Caco-2 (cell line): Measurements from ENCODE around the gene GPR155. TPM values are rescaled to one million over a fixed set of nuclear protein-coding genes. Genes with fewer than 3 reads are reported as not detected.

Experiments
- BruUV-seq: library from RNA; stranded (reverse); fragments of 400-500 nt; replicated peaks from 2 replicates; lab custom pipeline; 2021; lab: Mats Ljungman, UMichigan
- CTCF ChIA-PET: fragments of 300-600 bp; sonication (Branson Sonifier 250); formaldehyde crosslinking; loops from one replicate; lab custom pipeline; 2022; ENCODE audit warnings: antibody characterized with exemption; lab: Charles Lee
- POLR2A ChIA-PET: fragments of 300-600 bp; sonication (Branson Sonifier 250); formaldehyde crosslinking; loops from one replicate; lab custom pipeline; 2022; ENCODE audit warnings: antibody characterized with exemption; lab: Charles Lee
- DNase-seq, 2 experiments: peaks; one replicate each; pipeline versions ENCODE4 v3.0.0 to v3.0.0-alpha.2; 2020 to 2022
- H3K27me3 ChIP-seq: replicated peaks from 2 replicates; pipeline ENCODE4 v1.6.0; 2011; ENCODE audit warnings: low read length; ENCODE audit not compliant: control insufficient read depth, insufficient read depth
- H3K36me3 ChIP-seq: 2 replicates; pipeline ENCODE4 v1.5.1; 2011; ENCODE audit warnings: low read length; ENCODE audit not compliant: control insufficient read depth, insufficient read depth
- H3K4me1 ChIP-seq: fragments of 250-450 bp; sonication (Bioruptor Pico); 2 replicates; pipeline ENCODE4 v1.5.1; 2020; ENCODE audit warnings: mild to moderate bottlenecking
- H3K4me3 ChIP-seq: 2 replicates; pipeline ENCODE4 v1.5.1; 2011; ENCODE audit warnings: low read depth, mild to moderate bottlenecking, control low read depth, low read length
- H3K9me3 ChIP-seq: fragments of 250-450 bp; sonication (Bioruptor Pico); 2 replicates; pipeline ENCODE4 v1.5.1; 2020; ENCODE audit warnings: mild to moderate bottlenecking, moderate library complexity
- H3K27ac Mint-ChIP-seq: one replicate; pipeline ENCODE4 v1.8.0; 2022; ENCODE audit warnings: mixed read lengths; ENCODE audit not compliant: unreplicated experiment
- H3K27me3 Mint-ChIP-seq: one replicate; pipeline ENCODE4 v1.8.0; 2022; ENCODE audit warnings: mixed read lengths; ENCODE audit not compliant: insufficient read depth, unreplicated experiment
- H3K36me3 Mint-ChIP-seq: one replicate; pipeline ENCODE4 v1.8.0; 2022; ENCODE audit warnings: mild to moderate bottlenecking, mixed read lengths; ENCODE audit not compliant: insufficient read depth, unreplicated experiment
- H3K4me1 Mint-ChIP-seq: one replicate; pipeline ENCODE4 v1.8.0; 2022; ENCODE audit warnings: low read depth, mixed read lengths; ENCODE audit not compliant: unreplicated experiment
- H3K4me3 Mint-ChIP-seq: one replicate; pipeline ENCODE4 v1.8.0; 2022; ENCODE audit warnings: mild to moderate bottlenecking, moderate library complexity, mixed read lengths; ENCODE audit not compliant: unreplicated experiment
- H3K9me3 Mint-ChIP-seq: one replicate; pipeline ENCODE4 v1.8.0; 2022; ENCODE audit warnings: mixed read lengths; ENCODE audit not compliant: unreplicated experiment
- CTCF ChIP-seq, 2 experiments: fragments of 200-600 bp in 1 of 2; IDR thresholded peaks; 1 replicate in 1 of 2; 2 replicates in 1 of 2; pipeline versions ENCODE4 v1.5.1 to v1.8.0; 2011 to 2022; ENCODE audit warnings: antibody characterized with exemption in 1 of 2, control low read depth in 1 of 2, inconsistent platforms in 1 of 2, low read depth in 1 of 2, low read length in 1 of 2, mild to moderate bottlenecking in 1 of 2, moderate library complexity in 1 of 2; ENCODE audit not compliant: insufficient read depth in 1 of 2, severe bottlenecking in 1 of 2, unreplicated experiment in 1 of 2
- intact Hi-C: fragments of 100-400 bp; cut with micrococcal nuclease; formaldehyde crosslinking; loops from one replicate; pipeline ENCODE4 v1.10.0; 2022; ENCODE audit not compliant: unreplicated experiment
- total RNA-seq: library from RNA; stranded (reverse); gene quantifications from 2 replicates; pipeline ENCODE4 v1.2.3, GENCODE V29; 2022

Gene GPR155
- total RNA-seq, 1 experiment from 2014 or later, result 1.0 TPM

GRCh38 chr2:174403628-174404027 is 83.2 kb downstream of the GPR155 start:
- intact Hi-C loops, result no loop called here
- H3K27me3 ChIP-seq, result no peaks in the 10 kb centered on the region
- CTCF ChIA-PET, result no interaction called here
- Mint-ChIP-seq H3K36me3 (no peaks in the 10 kb centered on the region), H3K9me3 (no peaks in the 10 kb centered on the region), H3K27me3 (no peaks in the 10 kb centered on the region), H3K27ac (no peak overlapping the region), H3K4me1 (no peaks in the 10 kb centered on the region), H3K4me3 (no peak overlapping the region)
- no peak for DNase-seq
- no peaks in the 10 kb centered on the region for H3K36me3 ChIP-seq
- BruUV-seq, result no TSS peak
- no peak for TF ChIP-seq CTCF (IDR thresholded peaks at IDR 0.05; ENCODE audit: insufficient read depth in 1 of 2, low read depth in 1 of 2, low read length in 1 of 2, severe bottlenecking in 1 of 2, unreplicated experiment in 1 of 2)
- H3K4me3 ChIP-seq, result no peak overlapping the region
- no peaks in the 10 kb centered on the region for H3K4me1 ChIP-seq
- H3K9me3 ChIP-seq, result no peaks in the 10 kb centered on the region
- POLR2A ChIA-PET, result no interaction called here

- Mint-ChIP-seq H3K36me3 (peaks cover 4% of the 10 kb centered on the region), H3K27me3 (no peaks in the 10 kb centered on the region), H3K4me3 (no peak overlapping the region), H3K4me1 (no peaks in the 10 kb centered on the region), H3K9me3 (no peaks in the 10 kb centered on the region), H3K27ac (no peak overlapping the region)
- H3K36me3 ChIP-seq, result no peaks in the 10 kb centered on the region
- no peak for TF ChIP-seq CTCF (IDR thresholded peaks at IDR 0.05; ENCODE audit: insufficient read depth in 1 of 2, low read depth in 1 of 2, low read length in 1 of 2, severe bottlenecking in 1 of 2, unreplicated experiment in 1 of 2)
- H3K4me3 ChIP-seq, result no peak overlapping the region
- H3K4me1 ChIP-seq, result no peaks in the 10 kb centered on the region
- no peaks in the 10 kb centered on the region for H3K27me3 ChIP-seq
- DNase-seq, result no peak
- no TSS peak for BruUV-seq
- intact Hi-C loops, result no loop called here
- ChIA-PET POLR2A (no interaction called here), CTCF (no interaction called here)
- no peaks in the 10 kb centered on the region for H3K9me3 ChIP-seq
Measured at GRCh38 chr2:174400853-174401252, 86.0 kb downstream of the GPR155 start.

GRCh38 chr2:174399171-174399570 is 87.7 kb downstream of the GPR155 start:
- no peak overlapping the region for H3K4me3 Mint-ChIP-seq
- H3K36me3 Mint-ChIP-seq, result peaks cover 10% of the 10 kb centered on the region
- no peaks in the 10 kb centered on the region for H3K4me1 Mint-ChIP-seq
- POLR2A ChIA-PET, result no interaction called here
- no peak for DNase-seq
- no peaks in the 10 kb centered on the region for H3K9me3 Mint-ChIP-seq
- Histone ChIP-seq H3K4me1 (no peaks in the 10 kb centered on the region), H3K4me3 (no peak overlapping the region), H3K27me3 (no peaks in the 10 kb centered on the region), H3K36me3 (no peaks in the 10 kb centered on the region), H3K9me3 (no peaks in the 10 kb centered on the region)
- no peaks in the 10 kb centered on the region for H3K27me3 Mint-ChIP-seq
- no peak for TF ChIP-seq CTCF (IDR thresholded peaks at IDR 0.05; ENCODE audit: insufficient read depth in 1 of 2, low read depth in 1 of 2, low read length in 1 of 2, severe bottlenecking in 1 of 2, unreplicated experiment in 1 of 2)
- CTCF ChIA-PET, result no interaction called here
- no peak overlapping the region for H3K27ac Mint-ChIP-seq
- BruUV-seq, result no TSS peak
- intact Hi-C loops, result no loop called here
